Gastrocnemius medialis (tissue), 4 donors: Measurements from ENCODE around the gene MRGPRE. TPM values are rescaled to one million over a fixed set of nuclear protein-coding genes. Genes with fewer than 3 reads are reported as not detected.

Experiments used
- ATAC-seq, 2 donors: fragments of 150-250 bp; one replicate each; pipeline ENCODE4 v1.9.1; 2016
- DNase-seq, 2 donors: peaks; one replicate each; pipeline ENCODE4 v3.0.0-alpha.2; 2019
- H3K27ac ChIP-seq, 4 donors: fragments of 200-600 bp; sonication (generic); 1 replicate in 1 of 4; 2 replicates in 3 of 4; pipeline ENCODE4 v1.5.1; 2016 to 2018; ENCODE audit warnings: mild to moderate bottlenecking in 2 of 4, moderate library complexity in 1 of 4
- H3K27me3 ChIP-seq, 3 donors: fragments of 200-600 bp; sonication (generic) in 2 of 3; 1 replicate in 1 of 3; 2 replicates in 2 of 3; pipeline versions ENCODE4 v1.5.1 to v1.6.0; 2016 to 2019; ENCODE audit warnings: mild to moderate bottlenecking in 1 of 3, moderate library complexity in 1 of 3
- H3K36me3 ChIP-seq, 2 donors: fragments of 200-600 bp; sonication (generic) in 1 of 2; one replicate each; pipeline ENCODE4 v1.5.1; 2017 to 2018
- H3K4me1 ChIP-seq, 2 donors: fragments of 200-600 bp; sonication (generic) in 1 of 2; one replicate each; pipeline ENCODE4 v1.5.1; 2016 to 2017; ENCODE audit warnings: mild to moderate bottlenecking in 2 of 2
- H3K4me3 ChIP-seq, 4 donors: fragments of 200-600 bp; sonication (generic) in 3 of 4; 1 replicate in 1 of 4; 2 replicates in 3 of 4; pipeline ENCODE4 v1.5.1; 2016 to 2019; ENCODE audit warnings: mild to moderate bottlenecking in 2 of 4
- H3K9me3 ChIP-seq, 3 donors: fragments of 200-600 bp; sonication (generic) in 2 of 3; 1 replicate in 1 of 3; 2 replicates in 2 of 3; pipeline ENCODE4 v1.5.1; 2016 to 2019
- POLR2A ChIP-seq, 2 donors: fragments of 450-650 bp; IDR thresholded peaks; one replicate each; pipeline ENCODE4 v1.6.1; 2017; ENCODE audit warnings: antibody characterized with exemption in 2 of 2, mild to moderate bottlenecking in 2 of 2, moderate library complexity in 2 of 2
- in situ Hi-C, 4 donors: fragments of 200-750 bp; cut with MboI; loops; one replicate each; pipeline versions ENCODE4 v1.15.0 to v1.8.0; 2017; ENCODE audit warnings: low sequenced_read_pairs in 4 of 4
- intact Hi-C: fragments of 100-400 bp; cut with DNase I; formaldehyde crosslinking; loops from one replicate; pipeline ENCODE4 v1.15.1; 2023; ENCODE audit warnings: low total_unique reads
- total RNA-seq, 4 donors: library from RNA; depleted of rRNA; stranded (reverse); fragments of >200 nt; gene quantifications; one replicate each; pipeline versions ENCODE4 v1.1.0 to v1.2.3, GENCODE V29; 2016
- TF ChIP-seq, protein P1 (sequence below), 5 experiments: fragments of 450-650 bp in 3 of 5; fragments of 200-600 bp in 2 of 5; sonication (generic) in 2 of 5; IDR thresholded peaks in 4 of 5; conservative IDR thresholded peaks in 1 of 5; 1 replicate in 4 of 5; 2 replicates in 1 of 5; pipeline ENCODE4 v1.5.1; 2016 to 2019; ENCODE audit warnings: antibody characterized with exemption in 5 of 5, mild to moderate bottlenecking in 3 of 5, moderate library complexity in 3 of 5

The MRGPRE gene
- total RNA-seq, 4 donors from 2014 or later, result not detected

DNA sequence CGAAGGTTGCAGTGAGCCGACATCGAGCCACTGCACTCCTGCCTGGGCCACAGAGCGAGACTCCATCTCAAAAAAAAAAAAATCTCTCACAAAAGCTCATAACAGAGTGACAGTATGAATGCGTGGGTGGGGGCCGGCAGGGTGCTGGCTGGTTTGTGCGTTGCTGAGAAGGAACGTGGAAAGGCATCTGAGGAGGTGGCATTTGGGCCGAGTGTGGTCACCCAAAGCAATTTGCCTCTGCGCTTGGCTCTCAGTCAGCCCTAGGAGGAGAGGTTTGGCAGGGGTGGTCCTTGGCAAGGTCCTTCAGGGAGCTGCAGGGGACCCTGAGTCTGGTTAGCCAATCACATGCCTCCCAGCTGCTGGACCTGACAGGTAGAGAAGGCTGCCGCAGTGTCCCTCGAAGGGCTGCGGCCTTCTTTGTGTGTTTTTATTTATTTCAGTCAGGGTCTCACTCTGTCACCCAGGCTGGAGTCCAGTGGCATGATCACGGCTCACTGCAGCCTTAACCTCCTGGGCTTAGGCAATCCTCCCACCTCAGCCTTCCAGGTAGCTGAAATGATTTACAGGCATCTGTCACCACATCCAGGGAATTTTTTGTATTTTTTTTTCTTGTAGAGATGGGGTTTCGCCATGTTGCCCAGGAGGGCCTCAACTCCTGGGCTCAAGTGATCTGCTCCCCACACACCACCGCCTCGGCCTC lies 43.6 kb downstream of the MRGPRE start:
- Histone ChIP-seq H3K4me3 (no peak overlapping the region), H3K27ac (no peak overlapping the region), H3K9me3 (no peaks in the 10 kb centered on the region), H3K36me3 (no peaks in the 10 kb centered on the region), H3K4me1 (no peaks in the 10 kb centered on the region), H3K27me3 (no peaks in the 10 kb centered on the region)
- TF ChIP-seq, protein P1, sequence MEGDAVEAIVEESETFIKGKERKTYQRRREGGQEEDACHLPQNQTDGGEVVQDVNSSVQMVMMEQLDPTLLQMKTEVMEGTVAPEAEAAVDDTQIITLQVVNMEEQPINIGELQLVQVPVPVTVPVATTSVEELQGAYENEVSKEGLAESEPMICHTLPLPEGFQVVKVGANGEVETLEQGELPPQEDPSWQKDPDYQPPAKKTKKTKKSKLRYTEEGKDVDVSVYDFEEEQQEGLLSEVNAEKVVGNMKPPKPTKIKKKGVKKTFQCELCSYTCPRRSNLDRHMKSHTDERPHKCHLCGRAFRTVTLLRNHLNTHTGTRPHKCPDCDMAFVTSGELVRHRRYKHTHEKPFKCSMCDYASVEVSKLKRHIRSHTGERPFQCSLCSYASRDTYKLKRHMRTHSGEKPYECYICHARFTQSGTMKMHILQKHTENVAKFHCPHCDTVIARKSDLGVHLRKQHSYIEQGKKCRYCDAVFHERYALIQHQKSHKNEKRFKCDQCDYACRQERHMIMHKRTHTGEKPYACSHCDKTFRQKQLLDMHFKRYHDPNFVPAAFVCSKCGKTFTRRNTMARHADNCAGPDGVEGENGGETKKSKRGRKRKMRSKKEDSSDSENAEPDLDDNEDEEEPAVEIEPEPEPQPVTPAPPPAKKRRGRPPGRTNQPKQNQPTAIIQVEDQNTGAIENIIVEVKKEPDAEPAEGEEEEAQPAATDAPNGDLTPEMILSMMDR (IDR thresholded peaks at IDR 0.05 in 4 of 5, conservative IDR thresholded peaks at IDR 0.05 in 1 of 5), result no peak
- TF ChIP-seq POLR2A (IDR thresholded peaks at IDR 0.05), result no peak
- in situ Hi-C loops, result no loop called here
- intact Hi-C loops, result no loop called here
- DNase-seq (no peak), ATAC-seq (no peak)

DNA sequence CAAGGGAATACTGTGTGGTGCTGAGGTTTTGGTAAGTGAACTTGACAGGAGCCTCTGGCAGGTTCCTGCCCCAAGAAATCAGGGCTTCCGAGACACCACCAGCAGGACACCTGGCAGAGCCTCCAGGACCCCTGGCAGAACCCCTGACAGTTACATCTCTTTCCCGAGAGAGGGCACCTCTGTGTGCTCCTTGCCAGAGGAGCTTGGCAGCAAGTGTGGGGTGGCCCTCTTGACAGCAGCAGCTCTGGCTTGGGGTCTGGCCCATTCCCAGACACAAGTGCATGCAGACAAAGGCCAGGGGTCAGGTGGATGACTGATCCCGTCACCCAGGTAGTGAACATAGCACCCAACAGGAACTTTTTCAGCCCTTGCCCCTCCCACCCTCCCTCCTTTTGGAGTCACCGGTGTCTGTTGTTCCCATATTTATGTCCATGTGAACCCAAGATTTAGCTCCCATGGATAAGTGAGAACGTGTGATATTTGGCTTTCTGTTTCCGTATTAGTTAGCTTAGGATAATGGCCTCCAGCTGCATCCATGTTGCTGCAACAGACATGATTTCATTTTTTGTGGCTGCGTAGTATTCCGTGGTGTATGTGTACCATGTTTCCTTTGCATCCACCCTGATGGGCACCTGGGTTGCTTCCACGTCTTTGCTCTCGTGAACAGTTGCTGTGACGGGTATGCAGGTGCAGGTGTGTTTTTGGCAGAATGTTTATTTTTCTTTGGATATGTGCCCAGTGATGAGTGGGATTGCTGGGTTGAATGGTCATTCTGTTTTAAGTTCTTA lies 45.9 kb downstream of the MRGPRE start:
- Histone ChIP-seq H3K36me3 (no peaks in the 10 kb centered on the region), H3K27me3 (no peaks in the 10 kb centered on the region), H3K4me1 (no peaks in the 10 kb centered on the region), H3K9me3 (no peaks in the 10 kb centered on the region), H3K4me3 (no peak overlapping the region), H3K27ac (no peak overlapping the region)
- in situ Hi-C loops, result no loop called here
- ATAC-seq, result no peak
- no peak for DNase-seq
- TF ChIP-seq, protein P1 (IDR thresholded peaks at IDR 0.05 in 4 of 5, conservative IDR thresholded peaks at IDR 0.05 in 1 of 5), result no peak
- no peak for TF ChIP-seq POLR2A (IDR thresholded peaks at IDR 0.05)
- intact Hi-C loops, result no loop called here

DNA sequence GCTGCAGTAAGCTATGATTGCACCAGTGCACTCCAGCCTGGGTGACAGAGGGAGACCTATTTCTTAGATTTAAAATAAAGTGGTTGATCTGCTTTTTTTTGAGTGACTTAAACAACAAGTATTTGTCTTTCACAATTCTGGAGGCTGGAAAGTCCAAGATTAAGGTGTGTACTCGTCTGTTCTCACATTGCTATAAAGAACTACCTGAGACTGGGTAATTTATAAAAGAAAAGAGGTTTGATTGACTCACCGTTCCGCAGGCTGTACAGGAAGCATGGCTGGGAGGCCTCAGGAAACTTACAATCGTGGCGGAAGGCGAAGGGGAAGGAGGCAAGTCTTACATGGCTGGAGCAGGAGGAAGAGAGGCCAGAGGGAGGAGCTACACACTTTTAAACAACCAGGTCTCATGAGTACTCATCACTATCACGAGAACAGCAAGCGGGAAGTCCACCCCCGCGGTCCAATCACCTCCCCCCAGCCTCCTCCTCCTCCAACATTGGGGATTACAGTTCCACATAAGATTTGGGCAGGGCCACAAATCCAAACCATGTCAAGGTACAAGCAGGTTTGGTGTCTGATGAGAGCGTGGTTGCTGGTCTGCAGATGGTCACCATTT lies 47.4 kb downstream of the MRGPRE start:
- ATAC-seq (no peak), DNase-seq (no peak)
- in situ Hi-C loops, result no loop called here
- Histone ChIP-seq H3K4me1 (no peaks in the 10 kb centered on the region), H3K27me3 (no peaks in the 10 kb centered on the region), H3K36me3 (no peaks in the 10 kb centered on the region), H3K4me3 (no peak overlapping the region), H3K9me3 (no peaks in the 10 kb centered on the region), H3K27ac (no peak overlapping the region)
- intact Hi-C loops, result no loop called here
- no peak for TF ChIP-seq POLR2A (IDR thresholded peaks at IDR 0.05)
- TF ChIP-seq, protein P1 (IDR thresholded peaks at IDR 0.05 in 4 of 5, conservative IDR thresholded peaks at IDR 0.05 in 1 of 5), result no peak

DNA sequence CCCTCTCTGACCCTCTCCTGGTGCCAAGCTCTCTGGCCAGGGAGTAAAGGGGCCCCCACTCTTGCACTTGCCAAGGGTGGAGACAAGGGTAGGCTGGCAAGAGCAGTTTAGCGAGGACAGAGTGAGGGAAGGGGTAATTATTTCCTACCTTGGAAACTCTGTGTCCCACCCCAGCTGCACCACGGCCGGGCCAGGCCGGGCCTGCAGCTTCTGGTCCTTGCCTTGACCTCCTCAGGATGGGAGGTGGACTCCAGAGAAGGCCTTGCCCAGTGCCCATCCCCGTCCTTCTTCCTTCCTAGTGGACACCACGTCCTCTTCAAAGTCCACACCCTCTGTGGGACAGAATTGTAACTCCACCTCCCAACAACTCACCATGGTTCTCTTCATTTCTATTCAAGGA lies 48.7 kb downstream of the MRGPRE start:
- Histone ChIP-seq H3K36me3 (no peaks in the 10 kb centered on the region), H3K4me1 (no peaks in the 10 kb centered on the region), H3K27ac (no peak overlapping the region), H3K27me3 (no peaks in the 10 kb centered on the region), H3K9me3 (no peaks in the 10 kb centered on the region), H3K4me3 (no peak overlapping the region)
- TF ChIP-seq POLR2A (IDR thresholded peaks at IDR 0.05), result no peak
- TF ChIP-seq, protein P1 (IDR thresholded peaks at IDR 0.05 in 4 of 5, conservative IDR thresholded peaks at IDR 0.05 in 1 of 5), result no peak
- ATAC-seq (no peak), DNase-seq (no peak)
- in situ Hi-C loops, result no loop called here
- intact Hi-C loops, result no loop called here
